NCI-H748 (cell line): Measurements from ENCODE around the gene NDUFV3.
"Not testable (repeated sequence)": the region's sequence is repeated elsewhere in the genome, so short reads cannot be mapped to it uniquely, and the experiment has no call there.

Source experiments
- DNase-seq: peaks from one replicate; lab custom pipeline; 2025; ENCODE audit not compliant: unreplicated experiment; lab: John Stamatoyannopoulos, UW

NDUFV3 gene

GRCh38 chr21:42855937-42856335 lies 37.2 kb upstream of the NDUFV3 start:
- no peak for DNase-seq

- DNase-seq, result no peak
Measured at GRCh38 chr21:42857216-42857615, 35.9 kb upstream of the NDUFV3 start.

- no peak for DNase-seq
Measured at GRCh38 chr21:42858185-42858847, 34.8 kb upstream of the NDUFV3 start.

GRCh38 chr21:42858957-42859890 lies 33.9 kb upstream of the NDUFV3 start:
- no peak for DNase-seq

- no peak for DNase-seq
Measured at GRCh38 chr21:42859891-42860230, 33.2 kb upstream of the NDUFV3 start.

GRCh38 chr21:42860345-42860744 lies 32.8 kb upstream of the NDUFV3 start:
- DNase-seq, result no peak

- no peak for DNase-seq
Measured at GRCh38 chr21:42861311-42861847, 31.7 kb upstream of the NDUFV3 start.

- no peak for DNase-seq
Measured at GRCh38 chr21:42861848-42862400, 31.2 kb upstream of the NDUFV3 start.

GRCh38 chr21:42862774-42863503 lies 30.2 kb upstream of the NDUFV3 start:
- DNase-seq, result peak; percentile 14

GRCh38 chr21:42863504-42863870 lies 29.6 kb upstream of the NDUFV3 start:
- DNase-seq, result no peak

GRCh38 chr21:42864286-42864685 lies 28.8 kb upstream of the NDUFV3 start:
- no peak for DNase-seq

GRCh38 chr21:42864815-42865775 lies 28.0 kb upstream of the NDUFV3 start:
- DNase-seq, result no peak

- no peak for DNase-seq
Measured at GRCh38 chr21:42865776-42866160, 27.3 kb upstream of the NDUFV3 start.

- DNase-seq, result no peak
Measured at GRCh38 chr21:42868196-42868595, 24.9 kb upstream of the NDUFV3 start.

GRCh38 chr21:42873096-42873495 lies 20.0 kb upstream of the NDUFV3 start:
- no peak for DNase-seq

- not testable (repeated sequence) for DNase-seq
Measured at GRCh38 chr21:42875811-42876210, 17.3 kb upstream of the NDUFV3 start.

- DNase-seq, result no peak
Measured at GRCh38 chr21:42878678-42878992, 14.5 kb upstream of the NDUFV3 start.

- peak; percentile 95 for DNase-seq
Measured at GRCh38 chr21:42878993-42879787, 13.9 kb upstream of the NDUFV3 start, which contains the start of gene WDR4. WDR4 (minus strand) TSS chr21:42879539; CDS start chr21:42879495, 44 bp downstream.

GRCh38 chr21:42880352-42880751 lies 12.8 kb upstream of the NDUFV3 start:
- DNase-seq, result no peak
